Measurements from ENCODE around the gene BRINP2.

Gene BRINP2

DNA sequence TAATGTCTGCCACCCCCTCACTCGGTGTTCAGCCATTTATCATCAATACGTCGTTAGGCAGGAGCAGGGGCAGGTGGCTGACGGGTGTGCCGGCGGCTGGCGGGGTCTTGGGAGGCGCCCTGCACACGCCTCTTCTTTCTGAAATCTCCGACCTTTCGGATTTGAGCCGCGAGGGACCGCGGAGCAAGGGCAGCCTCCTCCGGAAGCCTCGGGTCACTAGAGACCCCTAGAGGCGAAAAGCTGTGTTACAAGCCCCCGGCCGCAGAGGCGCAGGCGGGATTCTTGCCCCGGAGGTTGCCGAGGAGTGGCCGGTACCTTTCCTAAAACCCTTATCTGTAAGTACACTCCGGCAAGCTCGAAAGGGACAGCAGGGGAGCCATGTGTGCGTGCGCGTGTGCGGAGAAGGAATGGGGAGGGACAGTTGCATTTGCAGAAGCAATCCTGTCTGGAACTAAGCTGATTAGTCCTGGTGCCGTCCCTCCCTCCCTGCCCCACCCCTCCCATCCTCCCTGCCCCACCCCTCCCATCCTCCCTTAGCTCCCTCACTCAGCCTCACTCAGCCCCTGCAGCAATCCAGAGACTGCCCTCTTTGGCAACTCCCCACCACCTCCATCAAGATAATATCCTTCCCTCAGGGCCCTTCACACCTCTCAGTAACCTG lies 11.0 kb downstream of the BRINP2 start:
- DNase-seq (ENCODE audit: low spot score in 2 of 2): peak; percentile 58 to 85
- Histone ChIP-seq H3K27me3 (ENCODE audit: low read depth) (0 out of 2 replicates have a peak, but pooled peaks cover 2% of the 10 kb centered on the region), H3K9me3 (peaks cover 4% of the 10 kb centered on the region; the same call in 1 of the 2 replicates), H3K4me3 (no peak overlapping the region), H3K36me3 (replicated peaks) (no peaks in the 10 kb centered on the region), H3K4me1 (no peaks in the 10 kb centered on the region)
- in situ Hi-C loops (cut with MboI; ENCODE audit: low sequenced_read_pairs): no loop called here

DNA sequence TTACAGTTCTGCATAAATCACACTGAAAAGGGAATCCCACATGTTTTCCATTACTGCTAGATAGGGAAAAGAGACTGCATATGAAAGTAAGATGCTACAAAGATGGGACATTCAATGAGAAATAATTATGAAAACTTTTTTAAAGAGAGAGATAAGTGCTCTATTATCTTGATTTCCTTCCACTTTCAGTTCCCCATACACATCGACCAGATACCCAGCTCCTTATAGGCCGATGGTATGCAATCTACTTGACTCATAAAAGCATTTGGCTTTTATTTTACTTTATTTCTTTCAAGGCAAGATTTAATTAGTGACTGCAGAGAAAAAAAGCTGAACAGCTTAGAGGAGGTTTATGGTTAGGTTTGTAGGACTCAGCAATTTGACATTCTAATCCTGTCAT lies 13.1 kb downstream of the BRINP2 start:
- Histone ChIP-seq H3K4me1 (no peaks in the 10 kb centered on the region), H3K27me3 (ENCODE audit: low read depth) (0 out of 2 replicates have a peak, but pooled peaks cover 2% of the 10 kb centered on the region), H3K4me3 (no peak overlapping the region), H3K9me3 (peaks cover 4% of the 10 kb centered on the region; the same call in 1 of the 2 replicates), H3K36me3 (replicated peaks) (no peaks in the 10 kb centered on the region)
- DNase-seq (ENCODE audit: low spot score in 2 of 2): no peak
- in situ Hi-C loops (cut with MboI; ENCODE audit: low sequenced_read_pairs): no loop called here

DNA sequence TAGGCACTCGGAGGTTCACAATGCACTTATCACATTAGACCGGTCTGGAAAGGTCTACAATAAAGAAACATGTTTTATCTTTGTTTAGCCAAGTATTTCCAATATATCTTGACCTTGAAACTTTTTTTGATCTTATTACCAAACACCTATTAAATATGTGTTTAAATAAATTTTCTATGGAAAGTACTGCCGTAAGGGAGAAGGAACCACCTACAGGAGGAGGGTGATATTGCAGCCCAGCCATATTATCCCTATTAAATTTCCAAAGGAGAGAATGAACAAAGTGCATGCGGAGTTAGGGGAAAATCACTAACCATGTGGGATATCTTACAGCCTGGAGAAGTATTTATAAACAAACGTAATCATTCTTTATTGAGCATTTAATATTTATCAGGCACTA lies 14.5 kb downstream of the BRINP2 start:
- H3K4me3 ChIP-seq: no peak overlapping the region
- in situ Hi-C loops (cut with MboI; ENCODE audit: low sequenced_read_pairs): no loop called here
- H3K9me3 ChIP-seq: peaks cover 4% of the 10 kb centered on the region; the same call in 1 of the 2 replicates
- no peaks in the 10 kb centered on the region for H3K36me3 ChIP-seq (replicated peaks)
- DNase-seq (ENCODE audit: low spot score in 2 of 2): peak in 1 of 2 experiments; percentile 44
- 0 out of 2 replicates have a peak, but pooled peaks cover 2% of the 10 kb centered on the region for H3K27me3 ChIP-seq (ENCODE audit: low read depth)
- no peaks in the 10 kb centered on the region for H3K4me1 ChIP-seq

- in situ Hi-C loops (cut with MboI; ENCODE audit: low sequenced_read_pairs): no loop called here
- Histone ChIP-seq H3K9me3 (peaks cover 4% of the 10 kb centered on the region; the same call in 1 of the 2 replicates), H3K27me3 (ENCODE audit: low read depth) (0 out of 2 replicates have a peak, but pooled peaks cover 2% of the 10 kb centered on the region), H3K36me3 (replicated peaks) (no peaks in the 10 kb centered on the region), H3K4me1 (no peaks in the 10 kb centered on the region), H3K4me3 (no peak overlapping the region)
- no peak for DNase-seq (ENCODE audit: low spot score in 2 of 2)
Observed at GRCh38 chr1:177186639-177187038, 15.9 kb downstream of the BRINP2 start.

DNA sequence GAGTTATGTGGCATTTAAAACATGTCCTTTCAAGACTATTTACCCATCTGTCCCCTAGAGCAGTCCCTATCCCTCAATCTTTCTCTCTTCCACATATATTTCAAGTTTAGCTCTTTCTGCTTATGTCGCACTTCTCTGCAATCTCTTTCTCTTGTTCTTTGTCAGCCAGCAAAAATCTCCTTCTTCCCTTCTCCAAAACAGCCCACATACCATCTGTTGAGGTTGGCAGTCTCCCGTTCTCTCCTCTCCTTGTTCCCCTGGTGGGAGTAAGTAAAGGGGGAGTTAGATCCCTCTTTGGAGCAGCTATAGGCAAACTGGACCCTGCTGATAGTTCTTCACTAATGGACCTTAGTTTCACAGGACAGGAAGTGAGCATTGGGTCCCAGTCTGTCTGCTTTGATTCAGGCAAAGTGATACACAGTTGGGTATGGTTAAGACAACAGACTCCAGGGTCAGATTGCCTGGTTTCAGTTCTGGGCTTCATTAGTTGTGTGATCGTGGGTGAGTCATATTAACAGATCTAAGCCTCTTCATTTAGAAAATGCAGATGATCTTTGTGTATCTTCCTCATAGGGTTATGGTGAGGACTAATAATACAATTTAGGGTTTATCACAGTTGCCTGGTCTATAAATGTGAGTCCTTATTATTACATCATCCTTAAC lies 19.7 kb downstream of the BRINP2 start:
- H3K36me3 ChIP-seq (replicated peaks): no peaks in the 10 kb centered on the region
- no peak overlapping the region for H3K4me3 ChIP-seq
- DNase-seq (ENCODE audit: low spot score in 2 of 2): no peak
- H3K9me3 ChIP-seq: no peaks in the 10 kb centered on the region
- H3K4me1 ChIP-seq: no peaks in the 10 kb centered on the region
- in situ Hi-C loops (cut with MboI; ENCODE audit: low sequenced_read_pairs): no loop called here
- H3K27me3 ChIP-seq (ENCODE audit: low read depth): no peaks in the 10 kb centered on the region

- H3K4me1 ChIP-seq: no peaks in the 10 kb centered on the region
- H3K9me3 ChIP-seq: no peaks in the 10 kb centered on the region
- DNase-seq (ENCODE audit: low spot score in 2 of 2): no peak
- in situ Hi-C loops (cut with MboI; ENCODE audit: low sequenced_read_pairs): no loop called here
- H3K4me3 ChIP-seq: no peak overlapping the region
- no peaks in the 10 kb centered on the region for H3K27me3 ChIP-seq (ENCODE audit: low read depth)
- no peaks in the 10 kb centered on the region for H3K36me3 ChIP-seq (replicated peaks)
Observed at GRCh38 chr1:177198243-177198642, 27.5 kb downstream of the BRINP2 start.

GRCh38 chr1:177200290-177200689 lies 29.5 kb downstream of the BRINP2 start:
- in situ Hi-C loops (cut with MboI; ENCODE audit: low sequenced_read_pairs): no loop called here
- Histone ChIP-seq H3K27me3 (ENCODE audit: low read depth) (no peaks in the 10 kb centered on the region), H3K9me3 (no peaks in the 10 kb centered on the region), H3K4me1 (no peaks in the 10 kb centered on the region), H3K36me3 (replicated peaks) (no peaks in the 10 kb centered on the region), H3K4me3 (no peak overlapping the region)
- no peak for DNase-seq (ENCODE audit: low spot score in 2 of 2)

DNA sequence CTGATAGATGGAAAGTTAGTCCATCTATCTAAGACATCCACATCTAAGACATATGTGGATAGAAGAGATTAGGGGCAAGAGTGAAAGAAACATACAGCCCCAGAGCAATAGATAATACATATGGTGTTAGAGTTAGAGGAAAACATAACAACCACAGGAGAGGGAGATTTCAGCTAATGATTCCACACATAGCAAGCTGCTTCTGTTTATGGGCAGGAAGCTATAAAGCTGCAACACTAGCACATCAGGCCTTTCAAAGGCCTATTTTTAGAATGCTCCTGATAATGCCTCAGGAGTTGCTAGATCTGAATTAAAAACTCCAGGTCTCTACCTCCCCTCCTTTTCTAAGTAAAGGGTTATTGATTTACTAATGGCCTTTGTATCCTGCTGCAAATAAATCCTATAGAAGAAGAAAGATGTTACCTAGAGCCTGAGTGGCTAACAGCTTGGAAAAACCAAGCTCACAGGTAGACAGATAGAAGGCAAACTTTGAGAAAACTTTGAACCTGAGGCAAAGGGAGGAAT lies 36.1 kb downstream of the BRINP2 start:
- in situ Hi-C loops (cut with MboI; ENCODE audit: low sequenced_read_pairs): no loop called here

GRCh38 chr1:177208920-177209319 lies 38.2 kb downstream of the BRINP2 start:
- in situ Hi-C loops (cut with MboI; ENCODE audit: low sequenced_read_pairs): no loop called here
- Histone ChIP-seq H3K4me1 (no peaks in the 10 kb centered on the region), H3K27me3 (ENCODE audit: low read depth) (no peaks in the 10 kb centered on the region), H3K36me3 (replicated peaks) (no peaks in the 10 kb centered on the region), H3K4me3 (no peak overlapping the region), H3K9me3 (no peaks in the 10 kb centered on the region)
- DNase-seq (ENCODE audit: low spot score in 2 of 2): no peak

More for the DNA sequence above, 36.1 kb downstream of the BRINP2 start:
- no peaks in the 10 kb centered on the region for H3K9me3 ChIP-seq
- no peak for DNase-seq (ENCODE audit: low spot score in 2 of 2)
- no peak overlapping the region for H3K4me3 ChIP-seq
- no peaks in the 10 kb centered on the region for H3K27me3 ChIP-seq (ENCODE audit: low read depth)
- H3K4me1 ChIP-seq: no peaks in the 10 kb centered on the region
- no peaks in the 10 kb centered on the region for H3K36me3 ChIP-seq (replicated peaks)

GRCh38 chr1:177209357-177209756 lies 38.6 kb downstream of the BRINP2 start:
- DNase-seq (ENCODE audit: low spot score in 2 of 2): no peak
- H3K4me3 ChIP-seq: no peak overlapping the region
- in situ Hi-C loops (cut with MboI; ENCODE audit: low sequenced_read_pairs): no loop called here

GRCh38 chr1:177210071-177210470 lies 39.3 kb downstream of the BRINP2 start:
- no peaks in the 10 kb centered on the region for H3K9me3 ChIP-seq
- no peaks in the 10 kb centered on the region for H3K27me3 ChIP-seq (ENCODE audit: low read depth)
- no peaks in the 10 kb centered on the region for H3K36me3 ChIP-seq (replicated peaks)
- in situ Hi-C loops (cut with MboI; ENCODE audit: low sequenced_read_pairs): no loop called here
- DNase-seq (ENCODE audit: low spot score in 2 of 2): no peak
- H3K4me1 ChIP-seq: no peaks in the 10 kb centered on the region
- H3K4me3 ChIP-seq: no peak overlapping the region

More at GRCh38 chr1:177209357-177209756, 38.6 kb downstream of the BRINP2 start:
- Histone ChIP-seq H3K36me3 (replicated peaks) (no peaks in the 10 kb centered on the region), H3K4me1 (no peaks in the 10 kb centered on the region), H3K27me3 (ENCODE audit: low read depth) (no peaks in the 10 kb centered on the region), H3K9me3 (no peaks in the 10 kb centered on the region)

GRCh38 chr1:177211231-177211630 lies 40.5 kb downstream of the BRINP2 start:
- no peaks in the 10 kb centered on the region for H3K4me1 ChIP-seq
- H3K27me3 ChIP-seq (ENCODE audit: low read depth): no peaks in the 10 kb centered on the region
- no peak for DNase-seq (ENCODE audit: low spot score in 2 of 2)
- in situ Hi-C loops (cut with MboI; ENCODE audit: low sequenced_read_pairs): no loop called here
- no peaks in the 10 kb centered on the region for H3K36me3 ChIP-seq (replicated peaks)
- no peak overlapping the region for H3K4me3 ChIP-seq
- no peaks in the 10 kb centered on the region for H3K9me3 ChIP-seq

DNA sequence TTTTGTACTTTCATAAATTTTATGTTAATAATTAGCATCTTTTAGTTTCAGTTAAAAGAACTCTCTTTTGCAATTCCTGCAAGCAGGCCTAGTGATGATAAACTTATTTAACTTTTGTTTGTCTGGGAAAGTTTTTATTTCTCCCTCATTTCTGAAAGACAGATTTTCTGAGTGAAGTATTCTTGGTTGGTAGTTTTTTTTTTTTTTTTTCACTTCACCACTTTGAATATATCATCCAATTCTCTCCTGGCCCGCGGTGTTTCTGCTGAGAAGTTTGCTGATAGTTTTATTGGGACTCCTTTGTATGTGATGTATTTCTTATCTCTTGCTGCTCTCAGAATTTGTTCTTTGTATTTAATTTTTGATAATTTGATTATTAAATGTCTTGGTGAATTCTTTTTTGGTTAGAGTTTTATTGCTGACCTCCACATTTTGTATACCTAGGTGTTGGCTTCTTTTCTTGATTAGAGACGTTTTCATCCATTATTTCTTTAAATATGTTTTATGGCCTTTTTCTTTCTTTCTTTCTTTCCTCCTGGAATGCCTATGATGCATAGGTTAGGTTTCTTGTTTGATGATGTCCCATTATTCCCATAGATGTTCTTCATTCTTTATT lies 45.9 kb downstream of the BRINP2 start:
- no peaks in the 10 kb centered on the region for H3K27me3 ChIP-seq (ENCODE audit: low read depth)
- H3K4me1 ChIP-seq: no peaks in the 10 kb centered on the region
- in situ Hi-C loops (cut with MboI; ENCODE audit: low sequenced_read_pairs): no loop called here
- no peaks in the 10 kb centered on the region for H3K36me3 ChIP-seq (replicated peaks)
- no peak overlapping the region for H3K4me3 ChIP-seq
- no peak for DNase-seq (ENCODE audit: low spot score in 2 of 2)
- H3K9me3 ChIP-seq: no peaks in the 10 kb centered on the region

All from HAP-1 (cell line).